NCI-H2107 treated with DMSO at 0.1 percent for 48 hours (cell line): Measurements from ENCODE around the gene RRP9.
"Not testable (repeated sequence)": the region's sequence is repeated elsewhere in the genome, so short reads cannot be mapped to it uniquely, and the experiment has no call there.

Source experiments
- DNase-seq: peaks from one replicate; lab custom pipeline; 2025; ENCODE audit not compliant: unreplicated experiment; lab: John Stamatoyannopoulos, UW

RRP9 gene

DNA sequence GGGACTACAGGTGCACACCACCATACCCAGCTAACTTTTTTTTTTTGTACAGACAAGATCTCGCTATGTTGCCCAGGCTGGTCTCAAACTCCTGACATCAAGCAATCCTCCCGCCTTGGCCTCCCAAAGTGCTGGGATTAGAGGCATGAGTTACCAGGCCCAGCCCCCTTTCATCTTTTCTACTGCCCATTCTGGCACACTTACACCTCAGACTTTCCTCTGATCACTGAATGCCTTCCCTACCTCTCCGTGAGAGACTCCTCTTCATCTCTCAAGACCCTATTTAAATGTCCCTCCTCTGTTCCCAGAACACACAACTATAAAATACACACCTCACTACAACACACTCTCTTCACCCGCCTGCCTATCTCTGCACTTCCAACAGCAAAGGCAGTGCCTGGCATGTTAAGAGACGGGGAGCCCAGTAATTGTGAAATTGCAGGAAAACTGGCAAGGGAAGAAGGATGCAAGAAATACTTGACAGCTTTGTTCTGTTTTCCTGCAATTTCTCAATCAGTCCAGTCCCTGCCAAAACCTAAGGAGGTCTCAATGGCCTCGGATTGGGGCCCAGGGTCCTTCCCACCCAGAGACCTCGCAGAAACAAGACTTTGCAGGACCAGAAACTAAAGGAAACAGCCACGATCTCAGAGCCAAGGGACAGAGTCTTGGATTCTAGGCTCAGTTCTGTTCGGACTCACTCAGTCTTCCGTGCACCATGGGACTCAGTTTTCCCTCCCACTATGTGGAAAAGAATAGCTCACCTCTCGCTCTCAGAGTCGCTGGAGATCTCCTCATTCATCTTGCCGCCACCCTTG, 849 bp downstream of the RRP9 start:
- DNase-seq, result no peak

DNA sequence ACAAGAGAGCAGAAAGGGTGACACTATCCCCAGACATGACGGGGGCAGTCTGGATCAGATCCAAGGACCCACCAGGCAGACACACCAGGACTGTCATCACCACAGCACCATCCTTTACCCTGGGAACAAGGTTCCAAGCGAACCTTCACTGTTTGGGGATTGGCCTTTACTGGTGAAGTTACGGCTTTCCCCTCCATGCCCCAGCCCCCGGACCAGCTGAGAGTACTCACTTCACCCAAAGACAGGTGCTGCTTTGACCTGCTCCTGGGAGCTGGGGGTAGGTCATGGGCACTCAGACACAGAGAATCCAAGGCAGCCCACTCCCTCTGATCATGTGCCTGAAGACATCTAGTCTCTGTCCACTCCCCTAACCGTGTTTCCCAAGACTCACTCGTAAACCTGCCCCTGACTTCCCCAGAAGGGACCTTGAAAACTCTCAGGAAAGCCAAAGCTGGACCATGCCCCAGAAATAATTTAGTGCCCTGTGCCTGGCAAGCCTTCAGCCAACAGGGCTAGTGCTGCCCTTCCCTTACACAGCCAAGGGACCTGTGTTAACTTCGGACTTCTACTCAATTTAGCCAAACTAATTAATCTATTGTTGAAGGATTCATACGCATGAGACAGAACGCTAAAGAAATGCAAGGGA, 2.8 kb downstream of the RRP9 start:
- DNase-seq, result no peak

DNA sequence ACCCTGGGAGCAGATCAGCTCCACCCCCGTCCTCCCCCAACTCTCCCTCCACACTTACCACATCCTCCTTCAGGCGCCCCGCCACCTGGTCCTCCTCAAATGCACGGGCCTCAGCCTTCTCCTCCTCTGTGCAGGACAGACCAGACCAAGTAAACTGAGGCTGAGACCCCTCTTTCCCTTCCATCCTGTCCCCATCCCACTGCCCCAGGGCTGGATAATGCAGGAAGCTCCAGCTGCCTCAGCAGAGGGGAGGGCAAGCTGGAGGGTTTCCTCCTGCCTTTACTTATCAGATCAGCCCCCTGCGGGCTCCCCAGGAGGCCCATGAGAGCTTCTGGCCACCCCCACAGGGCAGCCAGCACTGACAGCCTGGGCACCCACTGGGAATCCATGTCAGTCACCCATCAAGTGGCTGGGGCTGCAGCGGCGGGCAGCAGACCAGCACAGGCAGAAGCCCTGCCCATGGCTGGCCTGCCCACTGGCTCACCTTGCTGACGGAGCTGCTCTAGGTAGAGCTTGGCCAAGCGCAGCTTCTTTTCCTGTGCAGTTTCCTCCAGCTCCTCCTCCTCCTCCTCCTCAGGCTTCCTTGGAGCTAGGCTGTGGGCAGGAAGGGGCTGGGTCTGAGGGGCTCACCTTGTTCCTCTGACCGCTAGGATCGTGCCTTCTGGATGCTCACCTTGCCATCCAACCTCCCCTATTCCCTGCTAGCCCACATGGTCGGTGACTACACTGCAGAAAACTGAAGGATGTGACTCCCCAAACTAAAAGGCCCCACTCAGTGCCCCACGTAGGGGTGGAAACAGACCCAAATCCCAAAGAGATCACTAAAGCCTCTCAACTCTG, 3.9 kb downstream of the RRP9 start:
- DNase-seq, result no peak

DNA sequence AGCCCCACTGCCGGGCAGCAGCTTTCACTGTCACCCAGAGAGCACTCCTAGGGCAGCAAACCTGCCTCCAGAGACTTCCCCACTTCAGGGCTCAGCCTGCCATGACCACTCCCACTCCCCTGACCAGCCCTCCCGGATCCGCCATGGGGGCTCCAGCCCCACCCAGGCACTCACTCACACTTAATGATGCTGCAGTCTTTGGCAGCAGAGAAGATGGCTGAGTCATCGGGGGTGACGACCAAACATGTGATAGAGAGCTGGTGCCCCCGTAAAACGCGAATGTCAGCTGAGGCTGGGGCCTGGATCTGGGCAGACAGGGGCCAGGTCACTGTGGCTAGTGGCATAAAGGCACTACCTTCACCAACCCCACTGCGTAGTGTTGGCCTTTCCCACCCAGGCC, 4.7 kb downstream of the RRP9 start:
- DNase-seq, result no peak

DNA sequence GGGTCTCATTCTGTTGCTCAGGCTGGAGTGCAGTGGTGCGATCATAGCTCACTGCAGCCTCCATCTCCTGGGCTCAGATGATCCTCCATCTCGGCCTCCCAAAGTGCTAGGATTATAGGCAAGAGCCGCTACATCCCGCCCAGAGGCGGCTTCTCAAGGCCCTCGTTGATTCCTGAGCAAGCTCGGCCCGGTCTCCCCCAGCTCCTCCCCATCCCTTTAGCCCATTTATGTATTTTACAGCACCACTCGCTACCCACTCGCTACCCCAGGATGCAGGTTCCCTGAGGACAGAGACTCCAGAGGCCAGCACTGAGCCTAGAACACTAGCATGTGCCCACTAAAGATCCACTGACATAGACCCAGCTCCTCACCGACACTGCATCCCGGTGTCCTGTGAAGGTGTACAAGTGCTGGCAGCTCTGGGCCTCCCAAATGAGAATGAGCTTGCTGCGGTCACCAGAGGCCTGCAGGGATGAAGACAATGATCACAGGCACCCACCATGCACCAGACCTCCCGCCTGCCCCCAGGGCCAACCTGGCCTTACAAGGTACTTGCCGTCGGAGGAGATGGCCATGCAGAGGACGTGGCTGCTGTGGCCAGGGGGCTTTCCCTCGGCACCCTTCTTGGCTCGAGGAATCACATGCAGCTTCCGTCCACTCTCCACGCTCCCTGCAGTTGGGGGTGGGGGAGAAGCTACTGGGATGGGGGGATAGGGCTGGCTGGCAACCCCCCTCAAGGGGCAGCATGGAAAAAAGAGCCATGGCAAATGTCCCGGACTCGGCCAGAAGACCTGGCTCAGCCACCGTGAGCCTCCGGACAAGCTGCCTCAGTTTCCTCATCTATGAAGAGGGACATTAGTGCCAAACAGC, 5.6 kb downstream of the RRP9 start:
- no peak for DNase-seq

DNA sequence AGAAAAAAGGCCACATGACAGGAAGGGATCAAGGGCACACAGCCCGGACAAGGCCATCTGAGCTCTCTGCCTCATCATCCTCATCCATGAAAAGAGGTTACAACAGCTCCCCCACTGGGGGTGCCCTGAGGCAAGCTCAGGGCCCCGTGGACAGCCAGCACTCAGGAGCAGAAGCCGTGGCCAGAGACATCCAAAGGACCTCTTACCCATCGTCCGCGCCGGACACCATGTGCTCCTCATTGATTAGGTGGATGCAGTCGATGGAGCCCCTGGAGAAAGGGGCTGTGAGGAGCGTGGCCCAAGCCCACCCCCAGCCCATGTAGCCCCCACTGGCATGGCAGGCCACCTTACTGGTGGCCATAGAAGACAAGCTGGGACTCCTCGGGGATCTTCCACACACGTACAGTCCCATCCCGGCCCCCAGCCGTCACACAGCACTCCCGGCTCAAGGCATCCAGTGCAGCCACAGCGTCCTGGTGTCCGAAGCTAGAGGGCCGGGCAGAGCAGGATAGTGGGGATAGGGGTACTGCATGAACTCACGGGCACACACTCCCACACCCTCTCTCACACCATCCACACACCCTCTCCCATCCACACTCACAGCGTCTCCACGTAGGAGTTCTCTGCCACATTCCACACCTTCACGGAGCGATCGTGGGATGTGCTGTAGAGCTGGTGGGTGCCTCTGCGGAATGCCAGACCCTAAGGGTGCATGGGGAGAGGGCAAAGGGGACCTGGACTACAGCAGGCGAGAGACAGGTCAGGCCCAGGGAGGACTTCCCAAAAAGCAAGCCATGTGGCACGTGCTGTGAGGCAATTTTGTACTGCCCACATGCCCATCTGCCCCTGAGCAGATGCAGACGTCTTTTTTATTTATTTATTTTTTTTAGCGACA, 6.5 kb downstream of the RRP9 start:
- DNase-seq, result no peak

DNA sequence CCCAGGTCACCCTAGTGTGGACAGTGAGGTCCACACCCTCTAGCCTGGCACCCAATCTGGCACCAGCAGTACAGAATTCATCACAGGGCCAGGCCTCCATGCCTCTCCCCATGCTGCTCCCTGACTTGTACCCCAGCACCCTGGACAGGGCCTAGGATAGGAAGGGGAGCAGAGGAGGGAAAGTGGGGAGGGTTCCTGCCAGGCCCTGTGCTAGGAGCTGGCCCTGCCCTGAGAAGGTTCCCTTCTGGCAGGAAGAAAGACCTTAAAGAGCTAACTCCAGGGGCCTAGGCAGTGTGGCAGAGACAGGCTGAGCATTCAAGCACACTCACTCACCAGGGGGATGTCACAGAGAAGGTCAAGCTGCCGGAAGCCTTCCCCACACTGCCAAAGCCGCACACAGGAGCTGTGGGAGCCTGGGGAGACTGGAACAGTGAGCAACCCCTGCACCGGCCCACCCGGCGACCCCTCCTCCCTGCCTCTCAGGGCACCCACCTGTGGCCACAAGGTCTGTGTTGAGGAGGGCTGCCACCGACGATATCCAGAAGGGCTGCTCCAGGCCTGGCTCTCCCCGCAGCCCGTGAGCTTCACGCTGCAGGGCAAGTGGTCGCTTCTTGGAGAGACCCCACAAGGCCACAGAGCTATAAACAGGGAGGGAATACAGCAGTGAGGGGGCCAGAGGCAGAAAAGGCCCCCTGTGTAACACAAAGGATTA, 7.4 kb downstream of the RRP9 start:
- no peak for DNase-seq

DNA sequence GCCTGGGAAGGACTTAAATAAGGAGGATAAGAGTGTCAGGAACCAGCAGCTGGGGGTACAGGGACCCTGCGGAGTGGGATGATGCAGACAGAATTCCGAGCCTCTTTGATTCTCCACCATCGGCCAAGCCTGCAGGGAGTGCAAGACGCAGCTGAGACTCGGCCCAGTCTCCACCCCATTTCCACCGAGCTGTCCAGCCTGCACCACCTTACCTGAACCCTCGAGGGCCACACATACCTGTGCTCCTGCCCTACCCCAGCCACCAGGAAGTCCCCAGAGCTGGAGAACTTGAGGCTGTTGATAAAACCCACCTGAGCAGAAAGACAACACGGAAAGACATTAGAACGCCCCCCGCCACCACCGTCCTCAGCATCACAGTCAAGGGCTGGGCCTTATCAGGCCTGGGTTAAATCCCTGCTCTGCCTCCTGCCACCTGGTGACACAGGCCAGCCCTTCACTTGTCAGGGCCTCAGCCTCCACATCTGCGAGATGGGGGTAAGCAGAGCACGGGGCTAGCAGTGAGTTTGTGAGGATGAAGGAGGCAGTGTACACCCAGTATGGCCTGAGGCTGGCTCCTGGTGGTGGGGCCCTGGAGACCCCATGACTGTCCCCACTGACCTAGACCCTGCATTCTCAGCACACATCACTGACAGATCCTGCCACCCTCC, 8.1 kb downstream of the RRP9 start:
- DNase-seq, result no peak

DNA sequence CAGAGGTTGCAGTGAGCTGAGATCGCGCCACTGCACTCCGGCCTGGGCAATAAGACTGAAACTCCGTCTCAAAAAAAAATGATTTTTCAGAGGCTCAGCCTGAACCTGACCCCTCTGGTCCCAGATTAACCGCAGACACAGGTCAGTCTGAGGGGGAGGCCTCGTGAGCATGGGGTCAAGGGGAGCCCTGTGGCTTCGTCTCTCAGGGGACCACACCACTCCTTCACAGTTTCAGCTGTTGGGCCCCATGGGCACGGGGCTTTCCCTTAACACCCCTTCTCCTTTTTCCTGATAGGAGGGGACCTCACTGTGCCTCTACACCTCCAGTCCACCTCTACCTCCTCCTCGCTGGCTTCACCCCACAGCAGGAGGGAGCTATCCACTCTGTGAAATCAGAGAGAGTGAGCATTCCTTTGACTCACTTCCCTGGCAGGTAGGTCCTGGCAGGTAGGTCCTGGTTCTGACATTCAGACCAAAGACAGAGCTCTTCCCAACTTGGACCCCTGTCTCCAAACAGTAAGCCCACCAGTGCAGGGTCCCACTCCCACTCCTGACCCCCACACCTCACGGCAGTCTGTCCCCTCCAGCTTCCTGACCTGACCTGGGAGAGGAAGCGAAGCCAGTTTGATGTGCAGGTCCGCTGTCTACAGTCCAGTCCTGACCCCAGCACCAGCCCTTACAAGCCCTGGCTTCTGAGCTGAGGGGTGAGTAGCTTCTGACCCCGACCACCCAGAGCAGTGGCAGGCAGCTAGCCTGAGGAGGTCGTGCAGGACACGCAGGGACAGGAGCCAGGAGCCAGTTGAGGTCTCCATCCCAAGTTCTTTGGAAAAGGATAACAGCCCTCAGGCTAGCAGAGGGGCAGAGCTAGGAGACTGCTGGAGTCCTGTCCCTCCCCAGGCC, 9.0 kb downstream of the RRP9 start:
- DNase-seq, result no peak

DNA sequence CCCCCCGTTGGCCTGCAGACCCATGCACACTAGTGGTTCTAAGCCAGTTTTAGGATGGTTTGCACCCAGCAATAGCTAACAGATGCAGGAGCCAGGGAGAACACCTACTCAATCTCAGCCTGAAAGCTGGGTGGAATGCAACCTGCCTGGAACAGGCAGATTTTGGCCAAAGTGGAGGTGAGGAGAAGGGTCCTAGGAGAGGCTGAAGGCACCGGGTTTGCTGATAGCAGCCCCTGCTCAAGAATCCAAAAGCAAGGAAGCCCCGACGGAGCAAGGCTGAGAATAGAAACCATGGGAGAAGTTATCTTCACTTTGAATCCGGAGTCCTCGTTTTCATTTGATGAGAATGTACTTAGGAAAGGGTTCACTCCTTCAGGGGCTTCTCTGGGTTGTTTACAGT, 9.9 kb downstream of the RRP9 start:
- DNase-seq, result no peak

DNA sequence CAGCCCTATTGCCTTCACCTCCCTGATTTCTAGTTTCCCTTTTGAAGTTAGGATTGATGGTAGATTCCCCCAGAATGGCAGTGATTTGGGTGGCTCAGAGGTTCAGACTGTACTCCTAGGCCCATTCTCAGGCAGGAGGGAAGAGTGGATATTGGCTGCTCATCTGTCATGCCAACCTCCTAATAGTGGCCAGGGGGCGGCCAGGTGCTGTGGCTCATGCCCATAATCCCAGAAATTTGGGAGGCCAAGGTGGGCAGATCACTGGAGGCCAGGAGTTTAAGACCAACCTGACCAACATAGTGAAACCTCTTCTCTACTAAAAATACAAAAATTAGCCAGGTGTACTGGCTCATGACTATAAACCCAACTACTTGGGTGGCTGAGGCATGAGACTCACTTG, 11.3 kb downstream of the RRP9 start:
- DNase-seq, result no peak

DNA sequence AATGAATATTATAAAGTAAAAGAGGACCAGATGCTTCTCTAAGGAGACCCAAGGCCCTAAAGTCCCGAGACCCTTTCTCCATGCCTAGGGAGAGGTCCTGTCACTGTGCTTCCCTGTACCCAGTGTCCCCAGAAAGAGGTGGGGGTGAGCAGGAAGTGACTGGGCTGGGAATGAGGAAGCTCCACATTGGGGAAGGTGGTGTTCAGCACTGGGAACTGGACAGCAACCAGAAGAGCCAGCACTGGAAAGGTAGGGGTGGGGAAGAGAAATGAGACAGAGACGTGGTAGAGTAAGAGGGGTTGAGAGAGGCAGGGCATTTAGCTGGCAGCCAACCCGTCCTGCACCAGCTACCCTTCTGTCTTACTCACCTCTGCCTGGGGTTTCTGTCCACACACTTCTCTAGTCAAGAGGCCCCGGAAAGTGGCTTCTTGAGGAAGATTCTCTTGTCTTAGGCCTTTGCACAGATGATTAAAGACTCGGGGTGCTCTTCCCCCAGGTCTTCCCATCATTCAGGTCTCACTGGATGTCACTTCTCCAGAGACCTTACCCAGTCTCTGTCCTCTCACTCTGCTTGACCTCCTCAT, 12.2 kb downstream of the RRP9 start:
- no peak for DNase-seq

DNA sequence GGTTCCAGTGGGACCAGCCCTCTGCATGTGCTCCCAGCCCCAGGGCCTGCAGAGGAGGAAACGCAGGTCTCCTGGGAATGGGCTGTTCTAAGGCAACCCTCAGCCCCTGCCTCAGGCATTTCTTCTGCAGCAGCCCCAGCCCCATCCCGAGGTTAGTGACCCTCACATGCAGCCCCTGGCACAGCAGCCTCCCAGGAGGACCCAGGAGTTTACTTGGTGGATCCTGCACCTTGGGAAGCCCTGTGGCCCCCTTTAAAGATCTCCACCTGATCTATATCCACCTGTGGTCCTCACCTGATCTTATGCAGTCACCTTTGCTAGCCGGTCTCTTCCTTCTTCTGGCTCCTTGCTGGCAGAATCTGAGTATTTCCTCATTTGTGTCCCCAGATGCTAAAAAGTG, 12.7 kb downstream of the RRP9 start:
- not testable (repeated sequence) for DNase-seq

DNA sequence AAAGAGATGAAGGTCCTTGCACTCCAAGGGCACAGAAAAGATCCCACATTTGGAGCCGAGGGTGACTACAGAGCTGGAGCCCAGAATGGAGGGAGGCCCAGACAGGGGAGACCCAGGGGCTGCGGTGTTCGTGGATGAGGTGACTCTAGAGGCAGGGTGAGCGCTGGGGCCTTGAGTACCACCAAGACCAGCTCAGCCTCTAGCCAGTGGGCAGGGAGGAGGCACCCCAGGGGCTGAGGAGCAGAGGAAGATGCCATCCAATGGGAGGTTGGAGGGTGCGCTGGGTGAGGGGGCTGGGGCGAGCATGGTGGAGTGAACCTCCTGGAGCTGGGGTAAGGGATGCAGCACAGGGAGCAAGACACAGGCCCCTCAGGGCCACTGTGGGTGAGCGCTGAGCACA, 13.3 kb downstream of the RRP9 start:
- DNase-seq, result no peak

DNA sequence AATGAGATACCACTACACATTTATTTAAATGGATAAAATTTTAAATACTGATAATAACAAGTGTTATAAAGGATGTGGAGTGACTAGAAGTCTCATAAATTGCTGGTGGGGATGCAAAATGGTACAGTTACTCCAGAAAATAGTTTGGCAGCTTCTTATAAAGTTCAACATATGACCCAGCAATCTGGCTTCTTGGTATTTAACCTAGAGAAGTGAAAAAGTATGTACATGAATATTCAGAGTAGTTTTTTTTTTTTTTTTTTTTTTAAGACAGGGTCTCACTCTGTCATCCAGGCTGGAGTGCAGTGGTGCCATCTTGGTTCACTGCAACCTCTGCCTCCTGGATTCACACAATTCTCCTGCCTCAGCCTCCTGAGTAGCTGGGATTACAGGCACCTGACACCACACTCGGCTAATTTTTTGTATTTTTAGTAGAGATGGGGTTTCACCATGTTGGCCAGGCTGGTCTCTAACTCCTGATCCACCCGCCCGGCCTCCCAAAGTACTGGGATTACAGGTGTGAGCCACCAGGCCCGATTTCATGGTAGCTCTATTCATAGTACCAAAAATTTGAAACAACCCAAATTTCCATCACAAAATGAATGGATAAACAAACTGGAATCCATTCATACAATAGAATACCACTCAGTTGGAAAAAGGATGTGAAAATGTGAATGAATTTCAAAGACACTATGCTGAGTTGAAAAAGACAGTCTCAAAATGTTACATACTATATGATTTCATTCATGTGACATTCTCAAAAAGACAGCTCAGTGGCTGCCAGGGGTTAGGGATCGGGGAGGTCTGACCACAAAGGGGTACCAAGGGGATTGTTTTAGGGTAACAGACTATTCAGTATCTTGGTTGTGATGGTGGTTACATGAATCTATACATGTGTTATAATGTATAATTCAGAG, 14.4 kb downstream of the RRP9 start:
- no peak for DNase-seq

DNA sequence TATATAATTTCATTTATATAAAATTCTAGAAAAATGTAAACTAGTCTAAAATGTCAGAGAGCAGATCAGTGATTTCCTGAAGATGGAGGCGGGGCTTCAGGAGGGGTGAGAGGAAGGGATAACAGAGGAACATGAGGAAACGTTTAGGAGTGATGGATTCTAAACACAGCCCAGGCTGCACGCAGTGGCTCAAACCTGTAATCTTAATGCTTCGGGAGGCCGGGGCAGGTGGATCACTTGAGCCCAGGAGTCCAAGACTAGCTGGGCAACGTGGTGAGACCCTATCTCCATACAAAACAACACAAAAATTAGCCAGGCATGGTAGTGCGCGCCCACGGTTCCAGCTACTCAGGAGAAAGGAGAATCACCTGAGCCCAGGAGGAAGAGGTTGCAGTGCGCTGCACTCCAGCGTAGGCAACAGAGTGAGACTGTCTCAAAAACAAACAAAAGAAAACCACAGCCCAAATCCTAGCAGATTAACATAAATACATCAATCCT, 20.6 kb downstream of the RRP9 start:
- no peak for DNase-seq
